ENCODE measurements around the gene PCP4L1.
"Not testable (repeated sequence)": the region's sequence is repeated elsewhere in the genome, so short reads cannot be mapped to it uniquely, and the experiment has no call there.

The PCP4L1 gene

DNA sequence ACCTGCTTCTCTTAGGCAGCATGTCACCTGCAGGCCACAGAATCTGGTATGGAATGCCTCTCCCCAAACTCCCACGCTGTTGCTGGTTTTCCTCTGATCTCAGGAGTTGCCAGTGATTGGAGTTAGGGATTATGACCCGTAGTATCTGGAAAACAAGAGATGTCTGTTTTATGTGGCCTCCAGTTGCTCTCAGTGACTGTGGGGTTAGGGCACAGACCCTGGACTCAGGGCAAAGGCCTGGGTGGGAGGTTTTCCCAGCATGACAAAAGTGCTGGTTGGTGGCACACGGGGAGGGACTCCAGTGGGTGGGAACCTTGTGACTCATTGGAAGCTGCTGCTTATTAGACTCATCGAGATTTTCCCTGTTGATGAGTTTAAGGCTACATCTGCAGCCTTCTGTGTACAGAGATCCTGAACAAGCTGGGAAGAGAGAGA, 20.5 kb upstream of the PCP4L1 start, which contains the start of gene NR1I3:
TSS of gene NR1I3 (minus strand) at position 165 of the 435 bp plus-strand sequence. CDS start 1,638 bp downstream, outside the sequence.
- no peak within 1 kb of the TSS for H3K4me3 ChIP-seq (ENCODE audit: low read depth, low read length)
- no peak within 1 kb of the TSS for H2AFZ ChIP-seq
- TF ChIP-seq CTCF (IDR thresholded peaks at IDR 0.05) = no peak
- H3K9me3 ChIP-seq (ENCODE audit: control insufficient read depth, low read length) = no peaks in the 10 kb centered on the region
- no peaks in the 10 kb centered on the region for H3K4me1 ChIP-seq
- H3K27ac ChIP-seq = no peak within 1 kb of the TSS
- no peaks in the 10 kb centered on the region for H3K27me3 ChIP-seq (ENCODE audit: control insufficient read depth, insufficient read depth, low read length)
- no peak within 1 kb of the TSS for H3K4me2 ChIP-seq (ENCODE audit: low read length)
- H3K79me2 ChIP-seq = no peaks in the 10 kb centered on the region
- no peak within 1 kb of the TSS for H3K9ac ChIP-seq
- H3K36me3 ChIP-seq (ENCODE audit: control insufficient read depth, insufficient read depth, low read length) = no peaks in the 10 kb centered on the region

DNA sequence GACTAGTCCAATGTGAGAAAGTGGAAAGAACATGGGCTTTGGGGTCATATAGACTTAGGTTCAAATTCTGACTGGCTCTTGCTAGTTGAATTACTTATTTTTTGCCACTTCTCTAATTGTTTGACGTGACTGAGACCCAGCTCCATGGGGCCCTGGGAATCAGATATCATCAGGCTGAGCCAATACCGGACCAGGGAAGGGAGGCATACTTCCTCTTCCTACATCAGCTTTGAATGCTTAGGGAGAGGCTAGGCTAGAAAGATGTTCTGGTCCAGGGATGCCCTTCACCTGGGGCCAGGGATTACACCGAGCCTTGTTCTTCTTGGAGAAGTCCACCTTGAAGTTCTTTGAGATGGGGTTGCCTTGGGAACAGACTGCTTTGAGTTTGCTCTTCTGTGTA, 16.9 kb upstream of the PCP4L1 start:
- Histone ChIP-seq H3K27me3 (ENCODE audit: control insufficient read depth, insufficient read depth, low read length) (no peaks in the 10 kb centered on the region), H3K4me2 (ENCODE audit: low read length) (no peak overlapping the region)
- no peak for TF ChIP-seq CTCF (IDR thresholded peaks at IDR 0.05)

GRCh38 chr1:161242313-161242712, 16.2 kb upstream of the PCP4L1 start:
- H3K9me3 ChIP-seq (ENCODE audit: control insufficient read depth, low read length) = no peaks in the 10 kb centered on the region
- TF ChIP-seq CTCF (IDR thresholded peaks at IDR 0.05) = no peak
- no peaks in the 10 kb centered on the region for H3K36me3 ChIP-seq (ENCODE audit: control insufficient read depth, insufficient read depth, low read length)

More for the DNA sequence above, 16.9 kb upstream of the PCP4L1 start:
- Histone ChIP-seq H3K4me1 (no peaks in the 10 kb centered on the region), H3K4me3 (ENCODE audit: low read depth, low read length) (no peak overlapping the region), H3K79me2 (no peaks in the 10 kb centered on the region), H2AFZ (no peak overlapping the region), H3K27ac (no peak overlapping the region), H3K36me3 (ENCODE audit: control insufficient read depth, insufficient read depth, low read length) (no peaks in the 10 kb centered on the region), H3K9ac (no peak overlapping the region), H3K9me3 (ENCODE audit: control insufficient read depth, low read length) (no peaks in the 10 kb centered on the region)

DNA sequence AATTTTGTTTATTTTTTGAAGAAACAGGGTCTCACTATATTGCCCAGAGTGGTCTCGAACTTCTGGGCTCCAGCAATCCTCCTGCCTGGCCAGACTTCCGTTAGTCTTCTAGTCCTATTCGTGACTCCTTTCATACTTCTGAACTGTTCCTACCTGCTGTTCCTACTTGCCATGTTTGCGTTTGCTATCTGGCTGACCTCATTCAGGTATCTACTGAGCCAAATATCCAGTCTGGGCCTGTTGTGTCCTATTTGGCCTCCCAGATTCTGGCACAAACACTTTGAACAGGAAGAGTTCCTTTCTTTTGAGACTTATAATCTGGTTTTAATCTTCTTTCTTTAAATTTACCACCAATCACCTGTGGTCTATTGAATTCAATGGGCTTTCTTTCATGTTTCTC, 13.7 kb upstream of the PCP4L1 start:
- Histone ChIP-seq H3K4me1 (no peaks in the 10 kb centered on the region), H3K27me3 (ENCODE audit: control insufficient read depth, insufficient read depth, low read length) (no peaks in the 10 kb centered on the region), H3K9me3 (ENCODE audit: control insufficient read depth, low read length) (no peaks in the 10 kb centered on the region), H3K27ac (no peak overlapping the region), H3K4me2 (ENCODE audit: low read length) (no peak overlapping the region), H3K79me2 (no peaks in the 10 kb centered on the region), H3K36me3 (ENCODE audit: control insufficient read depth, insufficient read depth, low read length) (no peaks in the 10 kb centered on the region), H3K9ac (no peak overlapping the region), H2AFZ (no peak overlapping the region), H3K4me3 (ENCODE audit: low read depth, low read length) (no peak overlapping the region)
- TF ChIP-seq CTCF (IDR thresholded peaks at IDR 0.05) = no peak

More at GRCh38 chr1:161242313-161242712, 16.2 kb upstream of the PCP4L1 start:
- no peaks in the 10 kb centered on the region for H3K4me1 ChIP-seq
- no peak overlapping the region for H3K9ac ChIP-seq
- no peak overlapping the region for H3K27ac ChIP-seq
- no peak overlapping the region for H3K4me3 ChIP-seq (ENCODE audit: low read depth, low read length)
- no peaks in the 10 kb centered on the region for H3K27me3 ChIP-seq (ENCODE audit: control insufficient read depth, insufficient read depth, low read length)
- no peaks in the 10 kb centered on the region for H3K79me2 ChIP-seq
- H3K4me2 ChIP-seq (ENCODE audit: low read length) = no peak overlapping the region
- H2AFZ ChIP-seq = no peak overlapping the region

DNA sequence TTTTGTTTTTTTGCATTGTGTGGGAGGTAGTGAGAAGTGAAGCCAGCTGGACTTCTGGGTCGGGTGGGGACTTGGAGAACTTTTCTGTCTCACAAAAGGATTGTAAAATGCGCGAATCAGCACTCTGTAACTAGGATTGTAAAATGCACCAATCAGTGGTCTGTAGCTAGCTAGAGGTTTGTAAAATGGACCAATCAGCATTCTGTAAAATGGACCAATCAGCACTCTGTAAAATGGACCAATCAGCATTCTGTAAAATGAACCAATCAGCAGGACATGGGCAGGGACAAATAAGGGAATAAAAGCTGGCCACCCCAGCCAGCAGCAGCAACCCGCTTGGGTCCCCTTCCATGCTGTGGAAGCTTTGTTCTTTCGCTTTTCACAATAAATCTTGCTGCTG, 8.4 kb upstream of the PCP4L1 start:
- H3K27me3 ChIP-seq (ENCODE audit: control insufficient read depth, insufficient read depth, low read length); H3K27ac ChIP-seq; H3K36me3 ChIP-seq (ENCODE audit: control insufficient read depth, insufficient read depth, low read length); H3K9ac ChIP-seq; H3K4me2 ChIP-seq (ENCODE audit: low read length); H3K4me1 ChIP-seq; H3K4me3 ChIP-seq (ENCODE audit: low read depth, low read length); H3K79me2 ChIP-seq; H3K9me3 ChIP-seq (ENCODE audit: control insufficient read depth, low read length); H2AFZ ChIP-seq: not testable (repeated sequence)
